CD4-positive, alpha-beta T cell treated with Interleukin-17A for 1 hour (primary cell): ENCODE results near the gene GTSF1L.

Source experiments
- DNase-seq: peaks from one replicate; pipeline ENCODE4 v3.0.0-alpha.2; 2020

GTSF1L gene

GRCh38 chr20:43744966-43745730 is 18.3 kb upstream of the GTSF1L start:
- DNase-seq = no peak

GRCh38 chr20:43744151-43744611 is 17.4 kb upstream of the GTSF1L start:
- no peak for DNase-seq

GRCh38 chr20:43740642-43741041 is 13.8 kb upstream of the GTSF1L start:
- no peak for DNase-seq

- no peak for DNase-seq
Measured at GRCh38 chr20:43739148-43739749, 12.4 kb upstream of the GTSF1L start.

- no peak for DNase-seq
Measured at GRCh38 chr20:43737925-43738324, 11.1 kb upstream of the GTSF1L start.

GRCh38 chr20:43736588-43737158 is 9.9 kb upstream of the GTSF1L start:
- peak; percentile 30 for DNase-seq

GRCh38 chr20:43731927-43732326 is 5.1 kb upstream of the GTSF1L start:
- DNase-seq = no peak

- no peak for DNase-seq
Measured at GRCh38 chr20:43731469-43731868, 4.7 kb upstream of the GTSF1L start.

- no peak for DNase-seq
Measured at GRCh38 chr20:43728686-43729255, 2.0 kb upstream of the GTSF1L start.

- DNase-seq = peak; percentile 64
Measured at GRCh38 chr20:43727980-43728590, 1.3 kb upstream of the GTSF1L start.

GRCh38 chr20:43726333-43726732 is 469 bp downstream of the GTSF1L start:
- no peak for DNase-seq

GRCh38 chr20:43725666-43726065 is 1.1 kb downstream of the GTSF1L start:
- no peak for DNase-seq

GRCh38 chr20:43724383-43724782 is 2.4 kb downstream of the GTSF1L start:
- DNase-seq = no peak

GRCh38 chr20:43723735-43724134 is 3.1 kb downstream of the GTSF1L start:
- DNase-seq = no peak

GRCh38 chr20:43723186-43723585 is 3.6 kb downstream of the GTSF1L start:
- no peak for DNase-seq

GRCh38 chr20:43722153-43722505 is 4.7 kb downstream of the GTSF1L start:
- peak; percentile 65 for DNase-seq

- DNase-seq = no peak
Measured at GRCh38 chr20:43721429-43722152, 5.2 kb downstream of the GTSF1L start.

- DNase-seq = no peak
Measured at GRCh38 chr20:43721097-43721428, 5.7 kb downstream of the GTSF1L start.

GRCh38 chr20:43720007-43720406 is 6.8 kb downstream of the GTSF1L start:
- no peak for DNase-seq

- DNase-seq = no peak
Measured at GRCh38 chr20:43717616-43717995, 9.2 kb downstream of the GTSF1L start.

GRCh38 chr20:43716757-43717615 is 9.8 kb downstream of the GTSF1L start:
- DNase-seq = no peak

GRCh38 chr20:43716123-43716522 is 10.7 kb downstream of the GTSF1L start:
- no peak for DNase-seq
